Suppressor macrophage treated with lipopolysaccharide for 4 hours (primary cell): ENCODE measurements around the gene LSM6.

Experiments
- DNase-seq: peaks from one replicate; pipeline ENCODE4 v3.0.0-alpha.2; 2020

LSM6 gene

GRCh38 chr4:146175541-146176453 is at the start of gene LSM6:
Gene LSM6 (plus strand): TSS chr4:146175718. CDS start chr4:146182922, 7,204 bp downstream.
- DNase-seq, result peak; percentile 89

GRCh38 chr4:146132445-146132844 is 43.1 kb upstream of the LSM6 start:
- DNase-seq, result peak; percentile 43

- DNase-seq, result no peak
These were observed 40.6 kb upstream of the LSM6 start for GRCh38 chr4:146134761-146135445.

- no peak for DNase-seq
These were observed 39.6 kb upstream of the LSM6 start for GRCh38 chr4:146135941-146136340.

GRCh38 chr4:146142768-146143167 is 32.8 kb upstream of the LSM6 start:
- DNase-seq, result no peak

DNA sequence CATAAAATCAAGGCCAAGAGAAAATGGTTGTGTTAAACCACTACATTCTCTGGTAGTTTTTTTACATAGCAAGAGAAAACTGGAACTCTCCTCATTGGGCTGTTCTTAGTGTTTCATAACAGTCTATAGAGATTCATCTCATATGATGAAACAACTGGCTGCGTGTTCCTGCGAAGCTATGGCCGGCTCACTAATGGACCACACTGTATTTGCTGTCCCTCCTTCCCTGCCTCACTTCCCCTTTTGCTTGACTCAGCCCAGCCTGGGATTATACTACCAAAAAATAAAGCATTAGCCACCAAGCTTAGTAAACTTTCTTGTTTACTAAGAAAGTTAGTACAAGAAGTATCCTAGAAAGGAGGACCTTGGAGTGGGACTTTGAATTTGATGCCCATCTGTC is 31.6 kb upstream of the LSM6 start:
- peak; percentile 75 for DNase-seq

- DNase-seq, result no peak
These were observed 28.6 kb upstream of the LSM6 start for GRCh38 chr4:146146918-146147317.

GRCh38 chr4:146148021-146148420 is 27.5 kb upstream of the LSM6 start:
- DNase-seq, result no peak

DNA sequence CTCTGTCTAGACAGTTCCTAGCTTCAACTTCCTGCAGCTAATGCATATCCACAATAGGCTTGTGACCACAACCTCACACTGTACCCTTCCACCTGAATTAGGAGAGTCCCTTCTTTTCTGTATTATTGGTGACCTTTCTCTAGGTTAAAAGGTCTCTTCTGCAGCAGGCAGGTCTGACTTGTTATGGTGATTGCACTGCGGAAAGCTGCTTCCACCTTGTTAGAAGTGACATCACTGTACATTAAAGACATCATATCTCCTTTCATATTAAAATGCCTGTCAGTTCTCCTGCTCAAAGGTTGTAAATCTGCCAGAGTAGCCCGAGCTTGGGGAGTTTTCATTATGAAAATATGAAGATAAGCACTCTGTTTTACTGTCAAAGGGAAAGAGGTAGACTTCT is 21.5 kb upstream of the LSM6 start:
- DNase-seq, result no peak

- no peak for DNase-seq
These were observed 20.3 kb upstream of the LSM6 start for GRCh38 chr4:146155152-146155724.

DNA sequence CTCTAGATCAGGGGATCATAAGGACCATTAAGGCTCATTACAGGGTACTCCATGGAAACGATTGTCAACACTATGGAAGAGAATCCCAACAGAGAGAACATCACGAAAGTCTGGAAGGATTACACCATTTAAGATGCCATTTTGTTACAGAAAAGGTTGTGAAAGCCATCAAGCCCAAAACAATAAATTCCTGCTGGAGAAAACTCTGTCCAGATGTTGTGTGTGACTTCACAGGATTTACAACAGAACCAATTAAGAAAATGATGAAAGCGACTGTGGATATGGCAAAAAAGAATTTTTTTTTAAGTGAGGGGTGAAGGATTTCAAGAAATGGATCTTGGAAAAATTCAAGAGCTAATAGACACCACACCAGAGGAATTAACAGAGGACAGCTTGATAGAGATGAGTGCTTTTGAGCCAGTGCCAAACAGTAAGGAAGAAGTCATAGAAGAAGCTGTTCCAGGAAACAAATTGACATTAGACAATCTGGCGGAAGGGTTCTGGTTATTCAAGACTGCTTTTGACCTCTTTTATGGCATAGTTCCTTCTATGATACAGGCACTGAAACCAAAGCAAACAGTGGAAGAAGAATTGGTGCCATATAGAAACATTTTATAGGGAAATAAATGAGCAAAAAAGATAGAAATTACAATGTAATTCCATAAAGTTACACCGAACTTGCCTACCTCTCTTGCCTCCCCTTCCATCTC is 17.3 kb upstream of the LSM6 start:
- no peak for DNase-seq

DNA sequence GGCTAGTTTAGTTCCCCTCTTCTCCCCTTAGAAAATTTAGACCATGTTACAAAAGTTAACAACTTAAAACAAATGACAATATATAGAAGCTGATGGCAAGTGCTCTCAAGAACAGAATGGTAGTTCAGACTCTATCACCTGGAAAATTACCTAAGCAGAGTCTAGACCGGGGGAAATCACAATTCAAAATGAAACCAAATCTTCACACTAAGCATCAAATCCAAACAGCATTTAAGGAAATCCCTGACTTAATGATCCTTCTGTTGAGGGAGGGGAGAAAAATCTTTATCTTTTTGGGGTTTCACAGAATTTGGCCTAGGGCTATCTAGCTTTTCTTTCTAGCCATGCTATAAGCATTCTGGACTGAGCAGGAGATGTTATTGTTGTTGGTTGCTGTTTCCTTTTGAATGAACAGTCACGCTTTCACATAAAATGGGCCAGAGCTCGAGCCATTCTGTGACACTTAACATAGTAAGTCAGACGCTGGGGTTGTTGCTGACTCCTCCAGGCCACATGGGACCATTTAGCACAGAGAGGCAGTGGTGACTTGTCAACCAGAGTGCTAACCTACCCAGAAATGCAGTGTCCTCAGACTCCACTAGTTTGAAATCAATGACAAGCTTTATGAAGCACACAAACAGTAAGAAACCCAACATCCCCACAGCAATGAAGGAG is 16.0 kb upstream of the LSM6 start:
- DNase-seq, result no peak

- DNase-seq, result no peak
These were observed 14.3 kb upstream of the LSM6 start for GRCh38 chr4:146161243-146161642.

GRCh38 chr4:146165221-146165620 is 10.3 kb upstream of the LSM6 start:
- no peak for DNase-seq

GRCh38 chr4:146165840-146166239 is 9.7 kb upstream of the LSM6 start:
- peak; percentile 40 for DNase-seq

DNA sequence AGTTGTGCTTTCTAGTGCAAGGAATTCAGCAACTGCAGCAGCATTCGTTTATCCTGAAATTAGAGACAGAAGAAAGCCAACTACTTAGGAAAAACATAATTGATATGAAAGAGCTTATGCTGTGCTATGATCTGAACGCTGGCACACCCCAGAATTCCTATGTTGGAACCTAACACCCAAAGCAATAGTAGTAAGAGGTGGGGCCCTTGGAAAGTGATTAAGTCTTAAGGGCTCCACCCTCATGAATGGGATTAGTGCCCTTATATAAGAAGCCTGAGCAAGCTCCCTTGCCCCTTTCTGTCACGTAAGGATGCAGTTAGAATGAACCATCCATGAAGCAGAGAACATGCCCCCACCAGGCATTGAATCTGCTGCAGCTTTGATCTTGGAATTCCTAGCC is 5.4 kb upstream of the LSM6 start:
- DNase-seq, result no peak

DNA sequence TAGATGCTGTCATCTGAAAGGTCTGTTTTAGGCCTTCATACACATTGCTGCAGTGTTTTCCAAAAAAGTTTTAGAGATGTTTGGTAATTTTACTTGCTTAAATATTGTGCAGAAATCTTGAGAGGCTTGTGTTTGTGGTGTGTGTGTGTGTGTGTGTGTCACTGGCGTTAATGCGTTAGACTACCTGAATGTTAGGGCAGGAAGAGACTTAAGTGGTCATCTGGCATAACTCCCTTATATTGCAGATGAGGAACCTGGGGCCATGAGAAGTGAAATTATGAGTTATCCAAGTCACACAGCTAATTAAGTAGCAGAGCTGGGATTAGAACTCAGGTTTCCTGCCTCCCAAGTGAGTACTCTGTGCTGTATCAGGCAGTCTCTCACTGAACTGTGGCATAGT is 1.4 kb downstream of the LSM6 start:
- DNase-seq, result peak; percentile 28

DNA sequence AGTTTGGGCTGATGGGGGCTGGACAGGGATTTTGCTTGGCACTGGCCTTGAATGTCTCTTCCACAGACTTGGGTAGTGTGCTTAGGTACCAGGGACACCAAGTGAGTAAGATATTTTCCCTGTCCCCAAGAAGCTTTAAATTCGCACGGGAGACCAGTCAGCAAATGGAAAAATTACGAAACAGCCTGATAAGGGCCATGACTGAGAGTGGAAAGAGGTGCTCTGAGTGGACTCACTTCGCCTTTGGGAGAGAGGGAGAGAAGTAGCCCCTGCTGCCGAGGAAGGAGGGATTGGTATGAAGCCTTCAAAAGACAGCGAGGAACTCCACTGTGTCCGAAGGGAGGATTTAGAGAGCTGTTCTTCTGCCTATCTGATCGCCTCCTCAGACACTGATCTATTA is 2.6 kb downstream of the LSM6 start:
- DNase-seq, result no peak

DNA sequence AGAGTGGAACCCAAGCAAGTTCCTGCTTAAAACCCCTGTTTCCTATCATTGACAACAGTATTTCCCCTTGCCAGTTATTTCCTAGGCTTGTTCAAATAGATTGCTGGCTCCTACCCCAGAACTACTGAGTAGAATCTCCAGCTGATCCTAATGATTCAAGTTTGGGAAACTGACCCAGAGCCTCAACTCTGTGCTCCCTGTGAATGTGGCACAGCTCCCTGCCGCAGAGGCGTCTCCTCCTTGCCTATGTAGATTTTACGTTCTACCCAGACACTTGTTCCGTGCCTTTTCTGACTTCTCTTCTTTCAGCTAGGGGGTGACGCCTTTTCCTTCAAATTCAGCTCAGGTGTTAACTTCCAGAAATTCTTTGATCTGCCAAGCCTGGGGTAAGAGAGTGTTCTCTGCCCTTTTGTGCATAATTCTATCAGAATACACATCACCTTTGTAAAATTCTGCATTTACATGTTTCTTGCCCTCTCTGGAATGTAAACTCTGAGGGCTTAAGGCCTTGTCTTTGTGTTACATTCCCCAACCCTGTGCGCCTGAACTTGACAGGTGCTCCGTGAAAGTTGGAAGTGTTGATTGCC is 4.4 kb downstream of the LSM6 start:
- DNase-seq, result no peak

- no peak for DNase-seq
These were observed 6.9 kb downstream of the LSM6 start for GRCh38 chr4:146182443-146182842.

DNA sequence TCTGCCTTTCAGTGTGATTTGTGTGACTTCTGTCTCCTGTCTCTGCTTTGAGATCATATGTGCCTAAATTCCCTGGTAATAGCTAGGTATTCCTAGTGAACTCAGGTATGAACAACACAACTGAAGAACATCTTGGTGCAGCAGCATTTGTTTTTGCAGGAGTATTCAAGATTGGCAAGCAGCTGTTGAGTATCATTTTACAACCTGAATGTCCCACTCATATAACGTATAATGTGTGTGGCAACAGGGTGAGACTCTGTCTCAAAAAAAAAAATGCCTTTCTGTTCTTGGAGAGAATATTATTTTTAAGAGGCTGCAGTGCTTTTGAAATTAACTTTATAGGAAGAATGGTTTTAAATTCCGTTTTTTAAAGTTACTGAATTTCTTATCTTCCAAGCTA is 7.7 kb downstream of the LSM6 start:
- no peak for DNase-seq

DNA sequence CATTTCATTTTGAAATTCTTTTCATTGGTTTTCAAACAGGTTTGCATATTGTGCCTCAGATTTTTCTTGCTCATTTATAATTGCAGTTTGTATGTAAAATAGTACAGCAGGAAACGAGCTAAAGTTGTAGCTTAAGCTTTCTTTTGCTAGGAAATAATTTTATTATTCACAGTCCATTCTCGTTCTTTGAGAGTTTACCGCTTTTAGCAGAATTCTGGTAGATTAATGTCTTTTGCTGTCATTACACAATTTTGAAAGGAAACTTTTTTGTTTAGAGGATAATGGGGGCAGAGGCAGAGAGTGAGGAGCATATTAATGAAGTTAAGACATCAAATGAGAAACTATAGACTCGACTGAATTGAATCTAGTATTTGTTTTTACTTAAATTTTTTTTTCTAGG is 10.5 kb downstream of the LSM6 start:
- no peak for DNase-seq
